AG09309 (cell line): ENCODE data around the gene SLC25A29.
"Not testable (repeated sequence)": the region's sequence is repeated elsewhere in the genome, so short reads cannot be mapped to it uniquely, and the experiment has no call there.

ENCODE experiments used
- DNase-seq: peaks from one replicate; pipeline ENCODE4 v3.0.0-alpha.2; 2010; ENCODE audit warnings: low read depth
- H3K4me3 ChIP-seq: 2 replicates; pipeline ENCODE4 v1.5.1; 2011; ENCODE audit warnings: mild to moderate bottlenecking, low read depth, low read length, moderate library complexity; ENCODE audit not compliant: control insufficient read depth
- CTCF ChIP-seq: IDR thresholded peaks from 2 replicates; pipeline ENCODE4 v1.5.1; 2011; ENCODE audit warnings: mild to moderate bottlenecking, low read depth, low read length, inconsistent platforms; ENCODE audit not compliant: insufficient read depth, control insufficient read depth; ENCODE audit errors: missing control alignments

SLC25A29 gene

GRCh38 chr14:100303179-100303578, 3.1 kb downstream of the SLC25A29 start:
- no peak for DNase-seq
- no peak overlapping the region for H3K4me3 ChIP-seq
- TF ChIP-seq CTCF, result peak; percentile 71

- H3K4me3 ChIP-seq, result no peak overlapping the region
- no peak for DNase-seq
- TF ChIP-seq CTCF, result no peak
Observed at GRCh38 chr14:100302616-100303015, 3.6 kb downstream of the SLC25A29 start.

GRCh38 chr14:100299238-100299560, 7.0 kb downstream of the SLC25A29 start:
- no peak overlapping the region for H3K4me3 ChIP-seq
- no peak for TF ChIP-seq CTCF
- no peak for DNase-seq

GRCh38 chr14:100298551-100299237, 7.5 kb downstream of the SLC25A29 start:
- no peak for TF ChIP-seq CTCF
- DNase-seq, result no peak
- no peak overlapping the region for H3K4me3 ChIP-seq

- peak; percentile 31 for DNase-seq
- H3K4me3 ChIP-seq, result no peak overlapping the region
- no peak for TF ChIP-seq CTCF
Observed at GRCh38 chr14:100297320-100298300, 8.6 kb downstream of the SLC25A29 start.

- not testable (repeated sequence) for DNase-seq, H3K4me3 ChIP-seq
Observed at GRCh38 chr14:100296729-100297128, 9.5 kb downstream of the SLC25A29 start.

- TF ChIP-seq CTCF, result no peak
- DNase-seq, result no peak
- H3K4me3 ChIP-seq, result no peak overlapping the region
Observed at GRCh38 chr14:100296106-100296651, 10.1 kb downstream of the SLC25A29 start.
